HG02610 (cell line): ENCODE results near the gene GPD1.

Experiments
- ATAC-seq: cut with Tn5 transposase; IDR thresholded peaks from one replicate; pipeline ENCODE4 v1.9.1; 2021; ENCODE audit warnings: mild to moderate bottlenecking, moderate library complexity; ENCODE audit not compliant: unreplicated experiment

GPD1 gene

DNA sequence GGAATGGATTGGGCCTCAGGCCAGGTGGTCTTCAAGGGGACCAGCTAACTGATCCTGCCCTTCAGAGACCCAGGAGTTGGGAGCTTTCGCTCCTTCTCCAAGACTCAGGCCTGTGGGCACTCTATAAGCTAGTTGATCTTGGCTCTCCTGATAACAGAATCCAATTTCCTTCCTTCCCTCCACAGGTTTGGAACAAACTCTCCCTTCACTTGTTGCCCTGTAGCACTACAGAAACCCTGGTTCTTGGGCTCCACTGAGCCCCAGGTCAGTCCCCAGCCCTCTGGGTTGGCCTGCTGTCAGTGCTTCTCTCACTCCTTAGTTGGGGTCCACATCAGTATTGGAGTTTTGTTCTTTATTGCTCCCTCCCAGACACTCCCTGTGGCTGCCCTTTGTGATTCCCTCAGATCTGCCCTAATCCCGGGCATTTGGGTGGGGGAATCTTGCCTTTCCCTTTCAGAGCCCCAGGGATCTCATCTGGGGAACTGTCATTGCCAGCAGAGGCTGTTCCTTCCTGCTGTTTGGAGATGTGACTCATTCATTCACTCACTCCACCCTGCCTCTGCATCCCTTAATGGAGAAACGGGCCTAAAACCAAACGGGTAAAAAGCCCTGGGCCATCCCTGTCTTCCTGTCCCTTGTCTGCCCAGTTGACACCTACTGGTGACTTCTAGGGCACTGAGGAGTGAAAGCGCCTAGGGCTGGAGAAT is 4.4 kb upstream of the GPD1 start:
- no peak for ATAC-seq

DNA sequence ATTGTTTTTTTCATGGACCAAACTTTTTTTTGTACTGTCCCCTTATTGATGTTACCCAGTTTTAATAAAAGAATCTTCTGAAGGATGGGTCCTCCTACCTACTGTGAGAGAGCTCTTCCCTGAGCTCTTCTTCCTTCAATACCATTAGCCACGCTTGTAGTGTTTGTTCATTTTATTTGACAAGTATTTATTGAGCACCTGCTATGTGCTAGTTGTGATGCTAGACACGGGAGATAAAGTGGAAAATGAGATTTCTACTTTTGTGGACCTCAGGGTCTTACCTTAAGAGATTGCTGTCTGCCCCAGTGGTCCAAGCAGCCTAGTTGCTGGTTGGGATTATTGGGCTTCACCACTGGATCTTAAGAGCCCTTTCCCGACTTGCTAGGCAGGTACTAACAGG is 3.2 kb upstream of the GPD1 start:
- no peak for ATAC-seq

DNA sequence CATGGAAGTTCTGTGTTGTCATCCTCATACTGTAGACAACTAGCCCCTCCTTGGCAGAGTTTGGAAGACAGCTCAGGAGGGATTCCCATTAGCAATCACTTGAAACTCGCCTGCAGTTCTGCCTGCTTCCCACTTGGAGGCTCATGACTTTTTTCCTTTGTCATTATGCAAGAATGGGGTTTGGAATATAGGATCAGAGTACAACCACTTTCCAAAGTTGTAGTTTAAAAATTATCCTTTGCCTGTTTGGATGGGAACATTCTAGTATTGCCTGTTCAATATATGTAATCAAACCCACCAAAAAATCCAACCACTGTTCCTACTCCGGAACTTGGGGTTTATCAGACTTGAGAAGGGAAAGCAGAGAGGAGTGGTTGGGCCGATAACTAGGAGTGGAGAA is 2.1 kb upstream of the GPD1 start:
- ATAC-seq, result no peak

DNA sequence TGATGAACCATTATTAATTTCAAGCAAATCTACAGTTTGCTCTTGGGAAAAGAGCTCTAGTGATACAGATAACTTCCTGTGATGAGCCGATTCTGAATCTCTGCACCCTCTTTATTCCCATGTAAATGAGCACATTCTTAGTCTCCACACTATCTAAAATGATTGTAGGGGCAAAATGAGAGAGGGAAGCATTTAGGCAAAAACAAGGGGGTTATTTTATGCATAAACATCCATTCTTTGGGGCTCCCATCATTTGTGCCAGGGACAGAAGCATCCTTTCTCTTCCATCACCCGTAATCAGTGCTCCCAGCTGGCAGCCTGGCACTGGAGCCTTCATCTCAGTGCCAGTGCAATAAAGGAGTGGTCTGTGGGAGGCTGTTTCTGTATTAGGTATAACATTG is 1.7 kb upstream of the GPD1 start:
- ATAC-seq, result no peak

DNA sequence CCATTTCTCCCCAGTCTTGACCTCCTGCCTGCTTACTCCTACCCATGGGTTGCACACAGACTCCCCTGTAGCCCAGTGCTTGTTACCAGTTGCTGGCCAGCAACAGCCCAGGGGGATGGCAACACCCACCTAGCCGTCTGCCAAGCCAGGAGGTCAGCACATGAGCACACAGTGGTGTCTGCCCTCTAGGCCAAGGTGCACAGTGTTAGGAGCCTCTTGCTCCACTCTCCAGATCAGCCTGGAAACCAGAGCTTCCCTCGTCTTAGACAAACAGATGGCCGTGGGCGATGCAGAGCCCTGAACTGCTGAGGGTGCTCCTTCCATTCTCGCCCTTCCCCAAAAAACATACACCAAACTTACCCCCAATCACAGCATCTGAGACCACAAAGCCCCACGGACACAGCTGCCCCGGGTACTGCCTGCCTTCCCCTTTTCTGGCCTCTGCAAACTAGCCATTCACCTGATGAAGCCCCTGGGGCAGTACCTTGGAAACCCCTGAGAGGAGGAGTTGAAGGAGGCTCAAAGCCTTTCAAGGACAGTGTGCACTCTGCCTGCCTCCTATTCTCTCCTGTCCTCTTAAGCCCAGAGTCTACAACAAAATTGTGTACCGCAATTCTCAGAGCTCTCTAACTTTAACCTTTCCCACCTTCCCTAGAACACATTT is 1.0 kb upstream of the GPD1 start:
- ATAC-seq, result no peak

DNA sequence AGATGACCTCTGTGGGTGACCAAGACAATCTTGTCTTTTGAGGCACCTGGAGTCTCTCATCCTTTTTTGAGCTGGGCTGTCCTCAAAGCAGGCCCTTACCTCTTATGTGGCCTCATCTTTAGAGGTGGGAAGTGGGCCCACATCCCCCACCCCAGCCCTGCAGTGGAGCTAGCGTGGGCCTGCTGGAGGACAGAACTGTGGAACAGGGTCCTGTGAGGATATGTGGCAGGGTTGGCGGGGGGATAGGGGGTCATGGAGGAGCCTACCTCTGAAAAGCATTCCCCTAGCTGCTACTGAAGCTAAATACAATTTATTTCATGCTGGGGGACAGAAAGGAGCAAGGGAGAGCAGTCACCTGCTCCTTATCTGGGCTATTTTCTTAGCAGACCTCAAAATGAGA is 457 bp upstream of the GPD1 start:
- no peak for ATAC-seq

DNA sequence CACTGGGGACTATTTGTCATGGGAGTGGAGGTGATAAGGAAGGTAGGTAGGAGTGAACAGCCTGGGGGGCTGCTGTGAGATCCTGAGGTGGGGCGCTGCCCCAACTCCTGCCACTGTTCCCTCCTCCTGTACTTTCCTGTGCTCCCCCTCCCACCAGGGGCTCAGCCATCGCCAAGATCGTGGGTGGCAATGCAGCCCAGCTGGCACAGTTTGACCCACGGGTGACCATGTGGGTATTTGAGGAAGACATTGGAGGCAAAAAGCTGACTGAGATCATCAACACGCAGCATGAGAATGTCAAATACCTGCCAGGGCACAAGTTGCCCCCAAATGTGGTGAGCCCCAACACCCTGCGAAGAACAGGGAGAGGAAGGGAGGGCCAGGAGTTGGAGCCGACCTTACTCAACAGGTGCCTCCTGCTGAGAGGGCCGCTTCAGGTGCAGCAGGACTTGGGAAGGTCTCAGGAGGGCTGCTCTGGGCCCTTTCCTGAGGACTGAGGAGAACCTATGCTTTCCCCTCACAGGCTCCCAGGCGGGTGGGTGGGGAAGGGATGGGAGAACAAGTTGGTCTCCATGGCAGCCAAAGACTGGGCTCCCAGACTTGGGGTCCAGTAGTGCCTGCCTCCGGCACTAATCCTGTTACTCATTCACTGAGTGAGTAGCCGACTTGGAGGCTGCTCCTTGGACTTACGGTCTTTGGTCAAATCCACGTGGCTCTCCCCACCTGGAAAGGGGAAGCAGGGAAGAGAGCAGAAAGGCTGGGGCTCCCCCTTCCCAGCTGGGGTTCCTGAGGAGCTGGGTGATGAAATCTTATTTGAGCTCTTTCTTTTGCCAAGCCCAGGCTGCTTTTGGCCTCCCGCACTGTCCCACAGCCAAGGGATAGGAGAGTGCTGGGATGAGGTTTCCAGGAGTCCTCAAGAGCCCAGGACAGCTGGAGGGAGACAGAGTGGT is 884 bp downstream of the GPD1 start:
- ATAC-seq, result no peak

DNA sequence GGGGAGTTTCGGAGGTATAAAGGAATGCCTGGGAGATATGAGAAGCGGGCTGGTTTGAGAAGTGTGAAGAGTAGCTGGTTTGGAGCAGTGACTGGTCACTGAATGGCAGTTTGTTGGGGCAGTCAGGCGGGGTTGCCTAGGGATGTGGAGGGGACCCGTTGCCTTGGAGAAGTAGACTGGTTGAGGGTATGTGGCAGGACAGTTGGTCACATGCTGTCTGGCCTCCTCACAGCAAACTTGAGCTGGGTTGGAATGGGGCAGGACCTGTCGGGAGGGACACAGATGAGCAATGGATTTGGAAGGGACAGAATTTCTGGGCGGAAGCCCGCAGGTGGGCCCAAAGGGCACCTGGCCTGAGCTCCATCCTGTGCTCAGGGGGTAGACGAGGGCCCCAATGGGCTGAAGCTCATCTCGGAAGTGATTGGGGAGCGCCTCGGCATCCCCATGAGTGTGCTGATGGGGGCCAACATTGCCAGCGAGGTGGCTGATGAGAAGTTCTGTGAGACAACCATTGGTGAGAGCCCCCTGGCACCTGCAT is 2.2 kb downstream of the GPD1 start:
- no peak for ATAC-seq

DNA sequence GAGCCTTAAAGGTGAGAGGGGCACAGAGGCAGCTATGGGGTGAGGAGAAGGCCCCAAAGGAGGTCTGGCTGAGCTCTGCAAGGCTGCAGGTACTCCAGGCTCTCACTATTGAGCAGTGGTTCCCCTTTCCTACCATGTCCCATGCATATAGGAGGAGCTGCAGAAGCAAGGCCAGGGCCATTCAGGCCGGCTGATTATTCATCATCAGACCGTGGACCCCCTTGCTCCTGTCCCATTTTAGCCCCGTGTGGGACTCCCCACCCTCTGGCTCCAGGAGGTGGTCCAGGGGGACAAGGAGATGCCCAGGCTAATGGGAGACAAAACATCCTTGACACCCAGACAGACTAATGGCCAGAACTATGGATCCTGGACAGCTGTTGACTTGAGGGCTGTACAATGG is 3.1 kb downstream of the GPD1 start:
- no peak for ATAC-seq

DNA sequence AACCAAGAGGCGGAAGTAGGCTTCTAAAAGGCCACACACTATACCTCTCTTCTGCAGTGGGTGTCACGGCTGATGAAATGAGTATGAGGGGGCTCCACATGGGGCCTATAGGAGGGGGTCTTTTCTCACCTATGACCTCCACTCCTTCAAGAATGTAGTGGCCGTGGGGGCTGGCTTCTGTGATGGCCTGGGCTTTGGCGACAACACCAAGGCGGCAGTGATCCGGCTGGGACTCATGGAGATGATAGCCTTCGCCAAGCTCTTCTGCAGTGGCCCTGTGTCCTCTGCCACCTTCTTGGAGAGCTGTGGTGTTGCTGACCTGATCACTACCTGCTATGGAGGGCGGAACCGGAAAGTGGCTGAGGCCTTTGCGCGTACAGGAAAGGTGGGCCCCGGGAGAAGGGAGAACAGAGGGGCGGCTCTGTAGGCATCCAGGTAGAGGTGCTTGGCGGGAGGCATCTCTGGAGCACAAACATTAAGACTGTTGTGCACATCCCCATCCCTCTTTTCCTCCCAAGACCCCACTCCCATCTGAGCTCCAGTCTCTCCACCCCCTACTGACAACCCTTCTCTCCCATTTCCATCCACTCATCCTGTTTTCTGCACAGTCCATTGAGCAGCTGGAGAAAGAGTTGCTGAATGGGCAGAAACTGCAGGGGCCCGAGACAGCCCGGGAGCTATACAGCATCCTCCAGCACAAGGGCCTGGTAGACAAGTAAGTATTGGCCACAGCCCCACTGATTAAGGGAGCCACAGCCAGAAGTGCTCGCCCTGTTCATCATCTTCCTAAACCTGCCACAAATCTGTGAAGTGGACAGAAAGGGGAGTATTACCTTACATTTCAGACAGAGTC is 3.8 kb downstream of the GPD1 start:
- no peak for ATAC-seq

DNA sequence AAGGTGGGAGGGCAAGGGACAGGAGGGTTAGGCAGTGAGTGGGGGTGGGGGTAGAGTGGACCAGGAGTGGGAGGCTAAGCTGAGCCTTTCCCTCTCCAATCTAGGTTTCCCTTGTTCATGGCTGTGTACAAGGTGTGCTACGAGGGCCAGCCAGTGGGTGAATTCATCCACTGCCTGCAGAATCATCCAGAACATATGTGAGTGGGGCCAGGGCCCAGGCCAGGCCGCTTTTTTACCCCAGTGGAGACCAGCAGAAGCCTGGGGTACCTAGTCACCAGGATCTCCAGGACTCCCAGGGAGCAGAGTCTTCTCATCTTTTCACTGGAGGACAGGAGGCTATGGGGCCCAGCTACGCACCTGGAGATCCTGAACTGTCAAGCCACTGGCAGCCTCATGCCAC is 5.5 kb downstream of the GPD1 start:
- no peak for ATAC-seq

DNA sequence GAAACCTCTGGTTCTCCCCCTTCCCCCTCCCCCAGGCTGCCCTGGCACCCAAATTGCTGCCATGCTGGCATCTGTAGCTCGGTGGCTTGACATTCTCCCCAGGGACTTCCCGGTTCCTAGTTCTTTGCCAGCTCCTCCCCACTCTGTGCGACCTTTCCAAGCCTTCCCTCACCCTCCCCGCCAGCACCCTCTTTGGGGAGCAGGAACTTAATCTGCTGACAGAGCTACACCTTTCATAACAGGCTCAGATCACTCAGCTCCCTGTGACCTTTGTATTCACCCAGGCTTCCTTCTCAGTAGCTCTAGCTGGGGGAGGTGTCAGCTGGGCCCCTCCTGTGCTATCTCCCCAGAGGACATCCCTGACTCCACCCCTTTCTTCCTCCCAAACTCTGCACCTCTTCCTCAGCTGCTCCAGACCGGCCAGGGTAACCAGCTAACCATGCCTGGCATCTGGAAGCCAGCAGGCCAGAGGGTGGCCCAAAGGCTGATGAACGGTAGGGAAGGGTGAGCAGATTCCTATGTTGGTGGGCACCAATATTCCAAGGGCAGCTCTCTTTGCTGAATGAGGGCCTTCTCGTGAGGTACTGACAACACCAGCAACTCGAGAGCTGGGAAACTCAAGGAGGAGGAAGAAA is 6.4 kb downstream of the GPD1 start:
- no peak for ATAC-seq

DNA sequence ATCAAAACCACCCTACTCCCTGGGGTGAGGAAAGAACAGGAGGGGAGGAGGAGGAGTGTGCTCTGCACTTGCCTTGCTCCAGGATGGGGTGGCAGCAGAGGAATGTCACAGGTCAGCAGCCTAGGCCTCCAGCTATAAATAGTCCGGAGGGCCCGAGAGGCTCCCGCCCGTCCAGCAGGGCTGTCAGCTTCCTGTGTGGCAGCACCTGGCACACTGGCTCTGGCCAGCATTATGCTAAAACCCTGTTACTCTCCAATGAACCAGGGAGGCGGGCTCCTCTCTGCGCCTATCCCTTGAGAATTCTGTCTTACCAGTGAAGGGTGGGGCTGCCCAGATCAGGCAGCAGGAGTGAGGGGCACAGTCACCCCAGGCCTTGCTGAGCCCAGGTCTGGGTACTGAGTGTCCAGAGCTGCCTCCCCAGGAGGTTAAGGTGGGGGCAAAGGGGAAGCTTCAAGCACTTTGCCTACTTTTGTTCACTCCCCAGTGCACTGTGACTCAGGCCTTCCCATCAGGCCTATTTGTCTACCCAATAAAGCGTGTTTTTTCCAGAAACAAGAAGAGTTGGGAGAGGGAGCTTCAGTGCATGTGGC is 7.0 kb downstream of the GPD1 start:
- no peak for ATAC-seq

DNA sequence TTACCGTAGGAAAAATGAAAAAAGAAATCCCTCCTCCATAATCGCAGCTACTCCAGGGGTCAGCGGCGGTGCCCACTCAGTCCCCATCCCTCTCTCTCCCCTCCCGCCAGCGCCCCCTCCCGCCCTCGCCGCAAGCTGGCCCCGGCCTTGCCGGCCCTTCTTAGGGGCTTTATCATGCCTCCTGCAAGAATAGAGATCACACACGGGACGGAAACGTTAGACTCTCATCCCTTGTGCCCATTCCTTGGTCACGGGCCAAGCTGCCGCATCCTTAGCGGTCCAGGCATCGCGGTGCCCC is 7.5 kb downstream of the GPD1 start:
- ATAC-seq, result no peak

DNA sequence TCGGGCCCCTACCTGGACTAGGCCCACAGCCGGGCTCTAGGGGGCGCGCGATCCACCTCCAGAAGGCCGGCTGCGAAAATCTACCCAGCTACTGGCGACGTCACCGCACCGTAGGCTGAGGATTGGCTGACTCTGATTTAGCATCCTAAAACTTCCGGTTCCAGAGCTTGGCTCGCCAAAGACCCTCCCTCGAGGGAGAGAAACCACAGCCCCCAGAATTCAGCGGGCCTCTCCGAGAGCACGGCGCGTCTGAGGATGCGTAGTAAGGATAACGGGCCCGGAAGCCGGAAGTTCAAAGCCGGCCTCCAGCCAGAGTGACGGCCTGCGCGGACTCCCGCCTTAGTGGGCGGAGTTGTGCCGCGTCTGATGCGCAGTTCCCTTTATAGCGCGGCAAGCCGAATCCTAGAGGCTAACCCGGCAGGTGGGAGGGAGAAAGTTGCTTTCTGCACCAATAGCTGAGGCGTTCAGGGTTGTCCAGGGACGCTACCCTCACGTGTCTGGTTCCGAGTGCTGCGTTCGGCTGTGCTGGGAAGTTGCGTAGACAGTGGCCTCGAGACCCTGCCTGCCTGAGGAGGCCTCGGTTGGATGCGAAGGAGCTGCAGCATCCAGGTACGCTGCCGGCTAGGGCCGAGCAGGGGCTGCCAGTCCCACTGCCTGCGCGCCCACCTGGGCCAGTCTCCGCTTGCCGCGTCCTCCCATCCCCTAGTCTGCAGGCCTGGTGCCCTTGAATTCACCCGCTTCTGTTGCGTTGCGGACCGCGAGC is 8.1 kb downstream of the GPD1 start, which contains the start of gene COX14:
TSS of gene COX14 (plus strand) at position 544 of the 763 bp plus-strand sequence. CDS start 7,808 bp downstream, outside the sequence.
- ATAC-seq, result peak; percentile 81

DNA sequence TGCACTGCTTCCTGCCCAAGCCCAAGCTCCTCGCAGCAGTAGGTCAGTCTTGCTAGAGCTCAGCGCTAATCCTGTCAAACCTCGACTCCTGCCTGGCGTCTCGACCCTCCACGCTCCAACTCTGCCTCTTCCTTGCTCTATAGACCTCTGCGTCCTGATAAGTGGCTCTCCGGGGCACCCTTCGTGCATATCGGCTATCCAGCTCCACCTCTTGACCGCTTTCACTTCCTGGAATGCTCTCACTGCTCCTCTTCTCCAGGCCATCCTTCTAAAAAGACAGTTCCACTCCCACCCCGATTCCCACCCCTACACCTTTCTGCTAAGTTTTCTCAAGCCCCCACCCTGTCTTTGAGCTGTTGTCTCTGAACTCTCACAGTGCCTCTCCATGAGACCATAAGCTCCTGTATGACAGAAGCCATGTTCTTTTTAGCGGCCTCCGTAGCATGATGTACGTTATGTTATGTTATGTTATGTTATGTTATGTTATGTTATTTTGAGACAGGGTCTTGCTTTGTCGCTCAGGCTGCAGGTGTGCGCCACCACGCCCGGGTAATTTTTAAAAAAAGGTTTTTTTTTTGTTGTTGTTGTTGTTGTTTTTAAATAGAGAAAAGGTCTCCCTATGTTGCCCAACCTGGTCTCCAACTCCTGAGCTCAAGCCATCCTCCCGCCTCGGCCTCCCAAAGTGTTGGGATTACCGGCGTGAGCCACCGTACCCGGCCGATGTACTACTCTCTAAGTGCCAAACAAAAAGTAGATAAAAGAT is 8.8 kb downstream of the GPD1 start:
- no peak for ATAC-seq

DNA sequence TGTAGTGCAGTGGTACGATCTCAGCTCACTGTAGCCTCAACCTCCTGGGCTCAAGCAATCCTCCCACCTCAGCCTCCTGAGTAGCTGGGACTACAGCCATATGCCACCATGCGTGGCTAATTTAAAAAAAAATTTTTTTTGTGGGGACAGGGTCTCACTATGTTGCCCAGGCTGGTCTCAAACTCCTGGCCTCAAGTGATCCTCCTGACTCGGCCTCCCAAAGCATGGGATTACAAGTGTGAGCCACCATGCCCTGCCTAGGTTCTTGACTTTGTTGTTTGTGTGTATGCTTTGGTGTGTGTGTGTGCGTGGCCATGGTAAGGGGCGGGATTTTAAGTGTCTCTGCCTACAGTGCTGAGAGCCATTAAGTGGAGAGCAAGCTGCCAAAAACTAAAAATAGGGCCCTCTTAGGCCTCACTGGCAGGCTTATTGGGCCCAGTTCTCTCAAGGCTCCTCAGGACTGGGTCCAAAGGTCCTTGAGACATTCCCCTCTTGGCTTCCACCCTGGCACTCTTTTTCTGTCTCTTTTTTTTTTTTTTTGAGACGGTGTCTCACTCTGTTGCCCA is 13.3 kb downstream of the GPD1 start:
- no peak for ATAC-seq

DNA sequence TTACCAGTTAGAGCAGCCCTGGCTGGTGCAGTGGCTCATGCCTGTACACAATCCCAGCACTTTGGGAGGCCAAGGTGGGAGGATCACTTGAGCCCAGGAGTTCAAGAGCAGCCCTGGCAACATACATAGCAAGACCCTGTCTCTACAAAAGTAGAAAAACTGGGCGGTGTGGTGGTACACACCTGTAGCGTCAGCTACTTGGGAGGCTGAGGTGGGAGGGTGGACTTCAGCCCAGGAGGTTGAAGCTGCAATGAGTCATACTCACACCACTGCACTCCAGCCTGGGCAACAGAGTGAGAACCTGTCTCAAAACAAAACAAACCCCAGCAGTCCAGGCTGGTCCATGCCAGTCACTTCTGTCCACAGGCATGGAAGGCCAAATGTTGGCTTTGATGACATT is 15.6 kb downstream of the GPD1 start:
- ATAC-seq, result no peak
